HG02588 (cell line): Measurements from ENCODE around the gene PRR20G.

ENCODE experiments used
- ATAC-seq: cut with Tn5 transposase; IDR thresholded peaks from one replicate; pipeline ENCODE4 v1.9.1; 2021; ENCODE audit warnings: mild to moderate bottlenecking, moderate library complexity; ENCODE audit not compliant: unreplicated experiment

The PRR20G gene

DNA sequence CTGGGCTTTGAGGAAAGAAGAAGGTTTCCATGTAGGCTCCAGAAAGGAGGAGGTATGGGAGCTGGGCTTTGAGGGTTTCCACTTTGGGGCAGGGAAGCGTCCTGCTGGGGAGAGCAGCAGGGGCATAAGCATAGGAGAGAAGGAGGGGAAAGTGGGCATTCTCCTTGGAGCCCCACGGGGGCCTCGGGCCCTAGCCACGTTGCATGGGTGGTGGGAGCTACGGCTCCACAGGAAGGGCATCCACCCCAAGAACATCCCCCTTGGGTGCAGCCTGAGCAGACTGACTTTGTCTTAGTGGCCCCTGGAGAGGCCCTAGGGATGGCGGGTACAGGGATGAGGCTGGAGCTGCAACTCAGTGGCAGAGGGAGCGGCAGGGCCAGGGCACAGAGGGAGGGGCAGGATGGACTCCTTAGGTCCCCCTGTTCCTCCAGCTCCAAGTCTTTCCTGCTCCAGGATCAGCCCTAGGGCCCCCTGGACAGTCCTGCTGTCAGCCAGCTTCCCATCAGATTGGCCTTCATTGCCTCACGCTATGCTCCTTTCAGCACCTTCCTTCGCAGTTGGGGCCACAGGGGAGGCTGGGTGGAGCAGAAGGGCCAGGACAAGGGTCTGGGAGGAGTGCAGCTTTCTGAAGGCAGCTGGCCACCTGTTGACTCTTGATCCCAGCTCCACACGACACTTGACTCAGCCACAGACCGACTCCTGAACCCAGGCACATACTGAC lies 22.9 kb downstream of the PRR20G start:
- no peak for ATAC-seq

DNA sequence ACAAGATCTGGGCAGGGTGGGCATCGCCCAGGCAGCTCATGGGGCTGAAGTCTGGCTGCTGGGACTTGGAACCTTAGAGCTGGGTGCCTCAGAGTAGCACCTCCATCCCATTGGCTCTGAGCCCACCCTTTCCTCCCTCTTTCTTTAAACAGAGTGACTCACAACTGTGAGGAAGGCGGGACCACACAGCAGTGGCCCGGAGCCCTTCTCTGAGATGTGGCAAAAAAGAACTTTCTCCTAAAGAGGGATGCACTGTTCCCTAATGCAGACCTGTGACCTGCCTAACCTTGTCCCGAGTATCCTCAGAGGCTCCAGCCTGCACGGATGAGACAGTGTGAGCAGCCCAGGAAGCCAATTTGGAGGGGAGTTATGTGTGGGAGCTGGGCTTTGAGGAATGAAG lies 23.6 kb downstream of the PRR20G start:
- no peak for ATAC-seq

DNA sequence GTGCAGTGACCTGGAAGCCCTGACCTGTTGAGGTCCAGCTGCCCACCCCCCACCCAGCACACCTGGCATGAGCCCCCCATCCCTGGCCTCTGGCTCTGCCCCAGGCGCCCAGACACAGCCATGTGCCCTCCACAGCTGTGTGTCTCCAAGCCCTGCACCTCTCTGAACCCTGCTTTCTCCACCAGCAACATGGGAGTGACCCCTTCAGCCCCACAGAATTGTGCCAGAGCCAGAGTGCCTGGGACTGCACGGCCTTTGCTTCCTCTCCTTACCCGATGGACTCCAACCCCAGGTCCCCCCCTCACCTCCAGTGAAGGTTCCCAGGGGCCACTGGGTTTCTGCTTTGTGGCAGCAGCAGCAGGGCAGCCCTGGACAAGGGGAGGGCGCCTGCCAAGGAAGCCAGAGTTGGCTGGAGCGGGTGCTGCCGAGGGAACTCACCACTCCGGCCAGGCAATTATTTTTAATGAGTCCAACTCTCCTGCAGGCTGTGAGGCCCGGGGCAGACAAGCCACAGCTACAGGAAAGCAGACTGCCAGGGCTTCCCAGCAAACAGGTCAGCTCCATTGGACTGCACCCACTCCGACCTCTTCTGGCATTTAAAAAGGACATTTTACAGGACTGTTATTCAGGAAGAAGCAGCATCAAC lies 24.1 kb downstream of the PRR20G start:
- ATAC-seq: no peak

DNA sequence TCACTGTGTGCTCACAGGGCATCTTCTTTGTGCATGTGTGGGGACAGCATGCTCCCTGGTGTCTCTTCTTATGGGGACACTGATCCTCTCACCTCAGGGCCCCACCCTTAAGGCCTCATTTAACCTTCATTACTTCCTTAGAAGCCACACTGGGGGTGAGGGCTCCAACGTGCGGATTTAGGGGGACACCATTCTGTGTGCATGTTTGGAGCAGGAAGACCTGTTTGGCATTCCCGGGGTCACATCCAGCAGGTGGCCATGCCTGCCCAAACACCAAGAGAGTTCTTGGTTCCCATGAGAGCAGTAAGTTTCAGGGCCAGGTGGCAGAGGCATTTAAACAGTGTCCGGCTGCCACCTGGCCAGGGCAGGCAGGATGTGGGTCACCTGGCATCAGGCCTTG lies 24.8 kb downstream of the PRR20G start:
- ATAC-seq: no peak

DNA sequence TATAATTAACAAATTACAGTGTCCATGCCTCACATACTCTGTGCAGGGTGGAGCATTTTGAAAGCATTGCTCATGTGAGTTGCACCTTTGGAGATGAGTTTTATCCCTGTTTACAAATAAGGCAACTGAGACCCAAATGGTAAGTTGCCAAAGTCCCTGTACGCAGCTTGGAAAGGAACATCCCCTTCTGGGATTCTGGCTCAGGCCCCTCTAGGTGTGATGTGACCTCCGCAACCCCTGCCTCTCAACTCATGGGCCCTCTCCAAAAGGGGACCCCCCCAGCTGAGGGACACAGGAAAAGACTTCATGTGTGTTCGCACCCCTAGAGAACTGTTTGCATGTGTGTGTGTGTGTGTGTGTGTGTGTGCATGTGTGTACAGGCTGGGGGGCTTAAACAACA lies 25.3 kb downstream of the PRR20G start:
- ATAC-seq: no peak

DNA sequence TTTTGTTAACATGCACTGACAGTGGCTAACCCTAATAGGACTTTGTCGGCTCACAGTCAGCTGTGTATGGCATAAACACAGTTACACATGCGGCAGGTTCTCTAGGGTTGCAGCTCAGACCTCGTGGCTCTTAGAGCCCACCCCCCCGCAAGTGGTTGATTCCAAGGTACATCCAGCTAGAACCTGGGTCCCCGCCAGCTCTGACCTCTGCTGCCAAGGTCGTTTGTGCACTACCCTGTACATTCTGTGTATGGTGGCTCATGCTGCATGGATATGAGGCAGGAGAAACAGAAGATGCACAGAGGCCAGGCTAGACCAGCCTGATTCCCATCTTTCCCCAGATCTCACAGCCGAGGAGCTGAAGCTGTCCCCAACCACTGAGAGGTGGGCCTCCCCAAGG lies 25.9 kb downstream of the PRR20G start:
- ATAC-seq: no peak

DNA sequence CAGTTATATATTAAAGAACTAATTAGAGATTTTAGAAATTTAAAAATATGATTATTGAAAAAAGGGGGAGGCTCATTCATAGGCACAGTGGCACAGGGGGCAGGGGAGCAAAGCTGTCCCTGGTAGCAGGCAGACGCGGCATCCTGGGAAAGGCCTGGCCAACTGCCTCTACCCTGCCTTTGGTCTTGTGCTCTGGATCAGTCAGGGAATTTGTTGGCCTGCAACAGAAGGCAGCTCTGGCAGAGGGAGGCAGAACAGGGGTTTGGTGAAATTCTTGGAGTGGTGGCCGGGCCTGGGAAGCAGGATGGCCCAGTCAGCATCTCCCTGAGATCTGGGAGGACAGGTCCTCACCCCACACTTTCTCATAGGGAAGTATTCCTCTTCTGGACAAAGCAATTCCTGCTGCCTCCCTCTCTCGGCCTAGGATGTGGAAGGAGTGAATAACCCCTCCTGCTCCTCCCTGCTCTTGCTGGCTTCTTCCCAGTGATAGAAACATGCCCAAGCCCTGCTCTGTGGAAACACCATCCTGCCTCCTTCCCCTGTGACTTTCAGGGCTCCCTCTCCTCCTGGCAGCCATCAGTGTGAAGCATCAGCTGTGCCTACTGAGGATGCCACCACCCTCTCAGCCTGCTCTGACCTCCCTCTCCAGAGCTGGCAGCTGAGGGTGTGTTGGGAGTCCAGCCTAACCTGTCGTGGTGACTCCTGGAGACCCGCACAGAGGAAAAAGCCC lies 26.9 kb downstream of the PRR20G start:
- no peak for ATAC-seq

DNA sequence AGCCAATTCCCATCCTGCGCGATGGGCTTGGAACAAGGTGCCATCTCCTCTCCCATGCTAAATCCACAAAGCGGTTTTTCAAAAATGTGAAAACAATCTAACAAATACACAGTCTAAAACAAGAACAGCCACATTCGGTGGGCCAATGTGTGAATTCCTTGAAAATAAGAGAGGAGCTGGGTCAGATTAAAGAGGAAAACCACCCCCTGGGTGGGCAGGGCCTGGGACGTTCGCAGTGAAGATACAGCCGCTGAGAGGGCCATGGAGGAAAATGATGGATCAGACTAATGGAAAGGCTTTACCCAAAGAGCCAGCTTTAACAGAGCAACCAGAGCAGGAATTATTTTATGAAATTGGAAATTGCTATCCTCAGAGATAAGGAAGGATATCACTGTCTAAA lies 27.4 kb downstream of the PRR20G start:
- no peak for ATAC-seq

DNA sequence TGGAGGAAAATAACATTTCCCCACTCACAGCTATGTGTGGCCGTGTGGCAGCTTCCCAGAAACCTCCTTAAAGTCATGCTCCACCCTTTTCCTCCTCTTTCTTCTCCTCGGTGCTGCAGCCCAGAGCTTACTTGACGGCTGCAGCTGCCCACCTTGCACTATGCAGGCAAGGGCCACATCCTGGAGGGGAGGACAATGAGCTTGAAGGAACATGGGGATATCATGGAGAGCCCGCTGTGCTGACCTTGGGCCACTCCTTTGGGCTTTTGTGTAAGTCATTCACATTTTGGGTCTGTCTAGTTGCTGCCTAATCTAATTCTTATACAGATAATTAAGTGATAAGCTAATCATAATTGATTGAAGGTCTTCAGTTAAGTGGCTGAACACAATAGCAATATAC lies 28.0 kb downstream of the PRR20G start:
- ATAC-seq: no peak

DNA sequence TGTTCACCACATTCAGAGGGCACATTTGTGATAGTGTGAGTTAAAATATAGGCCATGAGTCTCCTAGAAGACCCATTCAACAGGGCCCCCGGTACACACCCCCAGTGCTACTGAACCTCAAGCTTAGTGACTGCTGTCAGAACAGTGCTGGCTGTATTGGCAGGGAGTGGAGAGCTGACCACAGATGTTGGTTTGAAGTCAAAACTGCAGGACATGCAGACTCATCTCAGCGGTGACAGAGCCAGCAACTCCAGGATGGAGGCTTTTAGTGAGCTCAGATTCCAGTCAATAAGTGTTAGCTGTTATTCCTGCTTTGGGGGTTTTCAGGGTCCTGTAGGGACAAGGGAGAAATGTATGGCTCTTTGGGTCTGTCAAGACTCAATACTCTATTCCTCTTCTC lies 29.1 kb downstream of the PRR20G start:
- ATAC-seq: no peak

DNA sequence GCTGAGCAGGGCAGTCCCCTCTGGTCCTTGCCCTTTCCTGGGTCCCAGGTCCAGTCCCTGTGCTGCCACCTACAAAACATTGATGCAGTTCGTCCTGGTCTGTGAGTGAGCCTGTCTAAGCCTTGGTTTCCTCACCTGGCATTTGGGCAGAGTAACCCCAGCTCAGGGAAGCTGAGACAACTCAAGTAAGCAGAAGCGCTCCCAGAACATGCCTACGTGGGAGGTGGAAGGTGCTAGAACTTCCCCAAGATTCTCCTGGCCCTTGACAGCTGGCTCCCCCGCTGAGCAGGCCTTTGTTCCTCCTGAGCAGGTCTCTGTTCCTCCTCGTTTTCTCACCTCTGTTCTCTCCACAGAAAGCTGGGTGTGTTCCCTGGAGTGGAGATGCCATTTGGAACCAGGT lies 30.5 kb downstream of the PRR20G start:
- ATAC-seq: no peak

DNA sequence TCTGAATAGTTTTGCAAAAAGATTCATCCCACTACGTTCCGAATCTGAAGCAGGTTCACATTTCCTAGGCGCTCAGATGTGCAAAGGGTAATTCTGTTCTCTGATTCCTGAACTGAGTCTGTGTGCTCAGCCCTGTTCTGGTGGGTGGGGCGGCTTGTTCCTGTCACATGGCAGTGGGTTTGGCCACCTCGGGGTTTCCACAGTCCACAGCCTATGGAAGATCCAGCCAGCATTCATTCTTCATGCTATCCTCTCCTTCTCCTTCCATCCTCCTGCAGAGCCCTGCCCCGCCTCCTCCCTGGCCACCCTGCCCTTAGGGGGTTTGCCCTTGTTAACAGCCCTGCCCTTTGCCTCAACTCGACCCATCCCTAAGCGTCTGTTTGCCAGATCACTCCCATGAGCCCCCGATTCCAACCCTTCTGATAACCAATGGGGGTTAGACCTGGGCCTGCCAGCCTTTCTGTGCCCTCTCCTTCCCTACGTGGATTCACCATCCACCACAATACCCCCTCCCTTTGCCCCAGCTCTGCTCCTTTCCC lies 31.0 kb downstream of the PRR20G start:
- no peak for ATAC-seq

DNA sequence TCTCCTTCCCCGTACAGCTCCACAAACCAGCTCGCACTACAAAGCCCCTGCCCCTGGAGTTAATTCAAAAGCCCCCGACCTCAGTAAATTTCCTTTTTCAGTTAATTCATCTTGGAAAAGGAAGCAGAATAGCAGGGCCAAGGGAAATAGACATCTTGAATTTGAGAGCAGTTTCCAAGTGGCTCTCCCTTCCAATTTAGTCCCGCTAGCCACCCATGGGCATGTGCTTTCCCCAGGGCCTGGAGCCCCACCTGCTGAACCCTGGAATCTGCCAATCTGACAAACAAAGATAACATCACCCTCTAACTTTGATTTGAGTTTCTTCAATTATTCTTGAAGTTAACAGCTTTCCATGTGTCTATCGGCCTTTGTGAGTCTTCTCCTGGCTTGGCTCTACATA lies 31.7 kb downstream of the PRR20G start:
- no peak for ATAC-seq

DNA sequence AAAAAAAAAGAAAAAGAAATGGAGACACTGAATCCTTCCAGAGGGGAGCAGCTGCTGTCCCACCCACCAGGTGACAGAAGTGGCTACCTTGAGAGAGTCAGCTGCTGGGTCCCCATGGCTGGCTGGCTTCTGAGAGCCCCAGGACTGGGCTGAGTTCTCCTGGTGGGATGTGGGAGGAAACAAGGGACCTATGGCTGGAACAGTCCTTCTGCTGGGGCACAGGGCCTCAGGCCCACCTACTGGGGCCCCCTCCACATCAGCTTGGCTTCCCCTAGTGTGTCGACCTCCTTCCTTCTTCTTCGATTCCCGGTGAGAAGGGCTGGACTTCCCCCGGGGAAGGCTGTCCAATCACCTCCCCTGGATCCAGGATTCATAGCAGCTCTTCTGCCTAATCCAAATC lies 32.3 kb downstream of the PRR20G start:
- no peak for ATAC-seq

DNA sequence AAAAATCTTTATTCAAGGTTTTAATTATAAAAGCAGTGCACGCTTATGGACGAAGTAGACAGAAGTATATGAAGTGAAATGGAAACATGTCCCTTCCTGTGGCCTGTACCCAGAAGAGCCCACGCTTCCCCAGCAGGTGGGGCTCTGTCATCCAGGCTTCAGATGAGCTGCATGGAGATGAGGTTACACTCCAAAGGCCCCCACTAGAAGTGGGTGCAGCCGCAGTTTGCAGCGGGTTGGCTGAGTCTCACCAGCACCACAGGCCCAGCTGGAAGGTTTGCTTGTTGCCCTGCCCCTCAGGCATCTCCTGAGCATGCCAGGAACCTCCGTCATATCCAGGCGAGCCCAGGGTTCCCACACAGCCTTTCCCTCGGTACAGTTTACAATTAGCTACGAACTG lies 33.1 kb downstream of the PRR20G start:
- no peak for ATAC-seq

DNA sequence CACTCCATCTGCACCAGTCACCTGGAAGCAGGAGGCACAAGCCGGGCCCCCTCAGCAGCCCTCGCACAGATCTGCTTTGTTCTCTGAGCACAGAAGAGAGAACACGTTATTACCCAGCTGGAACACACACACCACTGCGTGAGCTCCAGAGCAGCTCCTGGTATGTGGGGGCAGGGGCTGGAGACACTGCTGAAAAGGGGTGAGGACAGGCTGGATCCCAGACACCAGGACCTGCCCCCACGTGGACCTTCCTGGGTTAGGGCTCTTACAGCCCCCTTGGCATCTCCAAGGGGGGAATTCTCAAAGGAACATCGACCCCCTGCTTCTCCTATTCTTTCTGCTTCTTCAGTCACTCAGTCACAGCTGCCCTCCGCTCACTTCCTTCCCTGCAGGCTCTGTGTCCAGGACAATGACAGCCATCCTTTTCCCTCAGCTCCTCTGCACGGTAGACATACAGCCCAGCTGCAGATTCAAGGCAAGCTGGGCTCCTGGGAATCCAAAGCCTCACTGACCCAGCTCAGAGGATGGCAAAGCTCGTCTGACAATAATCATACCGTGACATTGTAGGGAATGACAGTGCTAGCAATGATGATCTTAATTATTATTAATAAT lies 33.7 kb downstream of the PRR20G start:
- ATAC-seq: no peak

DNA sequence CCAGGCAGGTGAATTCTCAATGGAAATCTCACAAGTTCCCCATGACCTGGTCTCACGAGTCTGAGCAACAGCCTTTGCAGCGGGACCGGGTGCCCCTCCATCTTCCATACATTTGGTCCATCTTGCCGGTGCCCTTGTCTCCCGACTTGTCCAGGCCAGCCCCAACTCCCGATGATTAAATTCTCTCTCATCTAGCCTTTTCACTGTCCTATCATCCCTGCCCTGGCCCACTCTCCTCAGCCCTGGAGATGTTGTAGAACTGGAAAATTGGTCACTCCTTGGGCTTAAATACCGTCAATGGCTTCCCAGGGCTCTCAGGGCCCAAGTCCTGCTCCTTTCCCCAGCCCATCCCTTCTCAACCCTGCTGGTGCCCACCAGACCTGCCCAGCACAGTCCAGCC lies 34.4 kb downstream of the PRR20G start:
- no peak for ATAC-seq

DNA sequence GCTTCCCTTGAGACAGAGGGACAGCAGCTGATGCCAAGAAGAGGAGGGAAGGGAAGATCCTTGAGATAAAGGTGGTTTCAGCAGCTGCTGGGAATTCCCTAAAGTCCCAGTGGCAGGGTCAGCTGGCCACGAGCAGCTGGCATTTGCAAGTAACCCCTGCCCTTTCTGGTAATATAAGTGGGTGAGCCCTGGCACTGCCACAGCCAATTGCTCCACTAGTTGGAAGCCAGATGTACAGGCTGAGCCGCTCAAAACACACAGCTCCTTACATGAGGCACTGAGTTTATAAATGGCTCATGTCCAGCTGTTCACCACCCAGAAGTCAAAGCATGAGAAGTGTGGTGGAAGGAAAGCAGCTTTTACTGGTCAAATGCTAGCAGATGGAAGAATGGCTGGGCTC lies 35.4 kb downstream of the PRR20G start:
- ATAC-seq: no peak

DNA sequence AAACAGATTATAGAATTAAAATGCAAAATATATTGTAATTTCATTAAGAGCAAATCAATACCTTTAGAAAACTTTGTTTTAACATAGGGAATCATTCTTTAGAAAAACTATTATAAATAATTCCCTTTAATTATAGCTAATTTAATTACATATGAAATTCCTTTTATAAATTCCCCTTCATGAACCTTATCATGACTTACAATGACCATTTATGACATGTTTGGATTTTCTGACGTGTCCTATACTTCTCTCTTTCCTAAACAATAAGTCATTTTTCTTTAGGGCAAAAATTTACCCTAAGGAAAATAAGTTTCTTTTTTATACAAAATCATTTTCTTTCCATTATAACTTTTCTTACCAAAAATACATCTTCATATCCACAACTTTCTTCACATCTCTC lies 37.8 kb downstream of the PRR20G start:
- no peak for ATAC-seq

DNA sequence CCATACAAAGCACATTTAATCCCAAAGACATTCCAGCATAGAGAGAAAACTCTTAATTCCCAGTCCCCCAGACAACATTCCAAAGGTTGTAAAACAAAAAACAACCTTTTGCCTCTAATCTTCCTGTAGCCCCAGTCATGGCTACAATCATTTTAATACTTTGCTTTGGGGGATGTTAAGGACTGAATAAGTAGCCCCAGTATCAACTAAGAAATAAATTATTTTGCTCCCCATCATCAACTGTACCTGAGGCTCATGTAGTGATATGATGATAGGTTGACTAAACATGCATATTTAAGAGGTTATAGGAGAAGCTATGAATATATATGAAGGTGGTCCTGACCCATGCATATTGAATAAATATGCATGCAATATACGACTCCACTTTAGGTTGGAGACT lies 40.6 kb downstream of the PRR20G start:
- ATAC-seq: no peak

DNA sequence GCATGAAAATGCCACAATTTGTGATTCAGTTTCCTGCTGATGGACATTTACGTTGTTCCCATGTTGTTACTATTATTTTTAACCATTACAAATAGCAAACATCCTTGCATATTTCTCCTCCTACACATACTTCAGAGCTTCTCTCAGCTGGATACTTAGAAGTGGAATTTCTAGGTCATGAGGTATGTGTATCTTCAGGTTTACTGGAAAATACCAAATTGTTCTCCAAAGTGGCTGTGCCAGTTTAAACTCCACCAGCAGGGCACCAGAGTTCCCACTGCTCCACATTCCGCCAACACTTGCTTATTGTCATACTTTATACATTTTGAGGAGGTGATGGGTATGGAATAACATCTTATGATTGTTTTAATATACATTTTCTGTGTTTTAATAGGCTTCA lies 49.2 kb downstream of the PRR20G start:
- ATAC-seq: no peak

DNA sequence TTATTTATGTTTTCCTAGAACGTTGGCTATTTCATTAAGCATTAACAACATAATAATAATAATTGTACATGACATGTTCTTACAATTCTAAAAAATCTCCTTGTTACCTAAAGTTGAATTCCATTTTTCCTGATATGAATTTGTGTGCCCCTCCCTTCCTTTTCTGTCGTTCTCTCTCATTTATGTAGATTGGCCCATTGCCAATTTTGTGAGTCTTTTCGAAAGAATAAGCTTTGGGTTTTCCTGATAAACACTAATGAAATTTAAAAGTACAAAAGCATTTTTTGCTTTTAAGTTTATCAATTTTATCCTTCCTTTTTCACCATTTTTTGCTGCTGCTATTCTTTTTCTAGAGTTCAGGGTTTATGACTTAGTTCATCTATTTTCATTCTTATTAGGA lies 50.0 kb downstream of the PRR20G start:
- no peak for ATAC-seq
